Measurements from ENCODE around the gene APOL4. TPM values are rescaled to one million over a fixed set of nuclear protein-coding genes. Genes with fewer than 3 reads are reported as not detected.

APOL4 gene
- total and polyA plus RNA-seq, 2 donors (not counting 1 experiment from before 2014, with no cell fraction given) = 0.03 TPM; not detected in 1

- H3K9me3 Mint-ChIP-seq (ENCODE audit: insufficient read depth) = no peaks in the 10 kb centered on the region
- no peaks in the 10 kb centered on the region for H4K20me1 ChIP-seq (ENCODE audit: control insufficient read depth, insufficient read depth, low read length, poor library complexity, severe bottlenecking)
- no peak for DNase-seq
- H3K9ac ChIP-seq (ENCODE audit: low read length) = peak overlapping the region; percentile 85
- H3K36me3 ChIP-seq (replicated peaks in 1 of 2; ENCODE audit: control extremely low read depth in 1 of 2, control insufficient read depth in 1 of 2, extremely low read depth in 1 of 2, insufficient read depth in 2 of 2, low read length in 1 of 2) = peaks cover 0 to 13% of the 10 kb centered on the region in 2 experiments
- peaks cover 21 to 28% of the 10 kb centered on the region in 2 donors for H3K4me1 ChIP-seq (ENCODE audit: control insufficient read depth in 2 of 2, insufficient read depth in 2 of 2, low read length in 2 of 2)
- no peaks in the 10 kb centered on the region for H3K27me3 ChIP-seq (replicated peaks in 1 of 4; ENCODE audit: control extremely low read depth in 1 of 4, control insufficient read depth in 3 of 4, insufficient read depth in 4 of 4, low read length in 3 of 4)
- peak overlapping the region; percentile 61 to 77 for H3K27ac ChIP-seq (ENCODE audit: low read length in 2 of 2)
- WGBS (ENCODE audit: insufficient coverage) = 0% methylated on average over 3 of the region's 4 CpGs
- CTCF ChIA-PET = interaction anchor here (0.6 to 3.1 kb wide), 18 partner anchors 10 to 247 kb away, joined by 3 to 22 read pairs (median 4); partner anchors contain the start of gene APOL1
- H3K27me3 Mint-ChIP-seq = no peaks in the 10 kb centered on the region
- peaks cover 30% of the 10 kb centered on the region for H3K79me2 ChIP-seq (ENCODE audit: control insufficient read depth, insufficient read depth, low read length)
- H3K9me3 ChIP-seq (ENCODE audit: control extremely low read depth in 1 of 3, control insufficient read depth in 2 of 3, insufficient read depth in 1 of 3, low read length in 2 of 3) = peaks cover 0 to 3% (median 0%) of the 10 kb centered on the region in 3 donors
- ATAC-seq (ENCODE audit: low read depth) = peak; percentile 8
- intact Hi-C loops (cut with micrococcal nuclease) = loop anchor here (1.0 to 5.0 kb wide), 4 partner anchors 14 to 243 kb away; partner anchors contain the start of genes APOL1 and APOL3
- POLR2A ChIA-PET = interaction anchor here (3.1 kb wide), 1 partner anchor 14 kb away, joined by 9 read pairs; the partner anchor contains the start of gene APOL1
- peak overlapping the region; percentile 59 to 94 (median 81) for H3K4me3 ChIP-seq (ENCODE audit: control extremely low read depth in 1 of 5, extremely low read depth in 1 of 5, insufficient read depth in 1 of 5, low read depth in 2 of 5, low read length in 4 of 5)
- H3K27ac Mint-ChIP-seq = peak overlapping the region; percentile 97
- TF ChIP-seq CTCF (IDR thresholded peaks at IDR 0.05) (no peak), EZH2 (IDR thresholded peaks at IDR 0.05; ENCODE audit: borderline replicate concordance, insufficient read depth, low read depth, low read length, poor library complexity, severe bottlenecking) (no peak)
- H3K4me3 Mint-ChIP-seq = peak overlapping the region; percentile 93
- H3K4me2 ChIP-seq (replicated peaks; ENCODE audit: low read depth, low read length, poor library complexity, severe bottlenecking) = peak overlapping the region; percentile 84
- peak overlapping the region; percentile 84 for H2AFZ ChIP-seq (ENCODE audit: insufficient read depth, low read depth, low read length, poor library complexity, severe bottlenecking)
- peaks cover 43% of the 10 kb centered on the region for H3K4me1 Mint-ChIP-seq
Observed at GRCh38 chr22:36239150-36239400, 37.5 kb upstream of the APOL4 start.

- H3K27ac Mint-ChIP-seq = peak overlapping the region; percentile 97
- Histone ChIP-seq H3K4me3 (ENCODE audit: control extremely low read depth in 1 of 5, extremely low read depth in 1 of 5, insufficient read depth in 1 of 5, low read depth in 2 of 5, low read length in 4 of 5) (peak overlapping the region; percentile 59 to 94 (median 81)), H2AFZ (ENCODE audit: insufficient read depth, low read depth, low read length, poor library complexity, severe bottlenecking) (peak overlapping the region; percentile 84), H3K79me2 (ENCODE audit: control insufficient read depth, insufficient read depth, low read length) (peaks cover 30% of the 10 kb centered on the region), H4K20me1 (ENCODE audit: control insufficient read depth, insufficient read depth, low read length, poor library complexity, severe bottlenecking) (no peaks in the 10 kb centered on the region), H3K9me3 (ENCODE audit: control extremely low read depth in 1 of 3, control insufficient read depth in 2 of 3, insufficient read depth in 1 of 3, low read length in 2 of 3) (no peaks in the 10 kb centered on the region), H3K9ac (ENCODE audit: low read length) (peak overlapping the region; percentile 85), H3K4me1 (ENCODE audit: control insufficient read depth in 2 of 2, insufficient read depth in 2 of 2, low read length in 2 of 2) (peaks cover 21 to 28% of the 10 kb centered on the region in 2 donors), H3K27ac (ENCODE audit: low read length in 2 of 2) (peak overlapping the region; percentile 61 to 77), H3K27me3 (replicated peaks in 1 of 4; ENCODE audit: control extremely low read depth in 1 of 4, control insufficient read depth in 3 of 4, insufficient read depth in 4 of 4, low read length in 3 of 4) (no peaks in the 10 kb centered on the region), H3K36me3 (replicated peaks in 1 of 2; ENCODE audit: control extremely low read depth in 1 of 2, control insufficient read depth in 1 of 2, extremely low read depth in 1 of 2, insufficient read depth in 2 of 2, low read length in 1 of 2) (peaks cover 0 to 13% of the 10 kb centered on the region in 2 experiments), H3K4me2 (replicated peaks; ENCODE audit: low read depth, low read length, poor library complexity, severe bottlenecking) (peak overlapping the region; percentile 84)
- 0% methylated on average over 5 of the region's 5 CpGs for WGBS (ENCODE audit: insufficient coverage)
- intact Hi-C loops (cut with micrococcal nuclease) = loop anchor here (1.0 to 5.0 kb wide), 4 partner anchors 15 to 244 kb away; partner anchors contain the start of genes APOL1 and APOL3
- H3K9me3 Mint-ChIP-seq (ENCODE audit: insufficient read depth) = no peaks in the 10 kb centered on the region
- H3K4me1 Mint-ChIP-seq = peaks cover 48% of the 10 kb centered on the region
- H3K27me3 Mint-ChIP-seq = no peaks in the 10 kb centered on the region
- DNase-seq = peak; percentile 32
- CTCF ChIA-PET = interaction anchor here (0.6 to 3.1 kb wide), 18 partner anchors 10 to 248 kb away, joined by 3 to 22 read pairs (median 4); partner anchors contain the start of gene APOL1
- POLR2A ChIA-PET = interaction anchor here (3.1 kb wide), 1 partner anchor 14 kb away, joined by 9 read pairs; the partner anchor contains the start of gene APOL1
- no peak for ATAC-seq (ENCODE audit: low read depth)
- H3K4me3 Mint-ChIP-seq = peak overlapping the region; percentile 93
- TF ChIP-seq EZH2 (IDR thresholded peaks at IDR 0.05; ENCODE audit: borderline replicate concordance, insufficient read depth, low read depth, low read length, poor library complexity, severe bottlenecking) (no peak), CTCF (IDR thresholded peaks at IDR 0.05) (no peak)
Observed at GRCh38 chr22:36238373-36239149, 37.0 kb upstream of the APOL4 start.
